Stimulated activated memory B cell treated with anti-CD40 and anti-IgM and Interleukin-4, amounts not matched to agents 10 μg/mL and 1 μg/mL and 100 μg/mL, for 72 hours (primary cell): ENCODE data around the gene KRTAP9-4.

ENCODE experiments used
- ATAC-seq: fragments of 150-1000 bp; cut with Tn5 transposase; 2 replicates; pipeline ENCODE4 v1.10.0; 2021
- H3K27ac Mint-ChIP-seq: one replicate; pipeline ENCODE4 v1.8.0; 2022; ENCODE audit warnings: mild to moderate bottlenecking, mixed read lengths
- H3K27me3 Mint-ChIP-seq: one replicate; pipeline ENCODE4 v1.8.0; 2022; ENCODE audit warnings: mixed read lengths
- H3K36me3 Mint-ChIP-seq: one replicate; pipeline ENCODE4 v1.8.0; 2022; ENCODE audit warnings: mixed read lengths
- H3K4me1 Mint-ChIP-seq: one replicate; pipeline ENCODE4 v1.8.0; 2022; ENCODE audit warnings: mixed read lengths
- H3K4me3 Mint-ChIP-seq: one replicate; pipeline ENCODE4 v1.8.0; 2022; ENCODE audit warnings: mild to moderate bottlenecking, moderate library complexity, mixed read lengths
- H3K9me3 Mint-ChIP-seq: one replicate; pipeline ENCODE4 v1.8.0; 2022; ENCODE audit warnings: mixed read lengths

KRTAP9-4 gene

DNA sequence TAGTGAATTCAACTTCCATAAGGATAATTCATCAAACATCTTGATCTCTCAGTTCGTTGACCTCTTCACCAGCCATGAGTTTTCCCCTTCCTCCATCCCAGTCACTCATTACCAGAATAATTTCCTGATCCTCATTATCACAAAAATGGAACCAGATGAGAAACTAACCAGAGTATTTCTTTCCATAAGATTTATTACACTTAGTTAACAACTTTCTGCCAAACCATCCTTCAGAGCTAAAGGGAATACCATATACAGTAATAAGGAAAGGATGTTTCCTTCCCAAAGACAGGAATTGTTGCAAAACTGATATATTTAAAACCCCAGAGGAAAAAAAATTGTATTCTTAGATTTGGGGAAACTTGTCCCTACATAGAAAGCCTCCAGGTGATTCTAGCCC is 44.5 kb downstream of the KRTAP9-4 start:
- H3K4me3 Mint-ChIP-seq = no peak overlapping the region

DNA sequence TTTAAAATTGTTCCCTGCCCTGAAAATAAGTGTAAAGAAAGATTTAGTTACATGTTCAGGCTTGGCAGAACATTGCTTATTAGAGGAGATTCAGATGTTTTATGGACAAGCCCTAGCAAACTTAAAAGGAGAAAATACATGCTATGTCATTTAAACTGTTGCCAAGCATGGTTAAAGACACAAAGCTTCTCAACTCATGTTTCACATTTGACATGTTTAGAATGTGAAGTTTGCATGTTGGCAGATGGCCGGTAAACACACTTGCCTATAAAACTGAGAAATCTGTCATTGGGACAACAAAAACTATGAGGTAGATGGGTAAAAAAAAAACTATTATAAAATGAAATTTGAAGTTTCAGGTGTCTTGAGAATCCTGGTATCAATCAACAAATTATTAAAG is 47.4 kb downstream of the KRTAP9-4 start:
- Mint-ChIP-seq H3K4me3 (no peak overlapping the region), H3K36me3 (no peaks in the 10 kb centered on the region)

More for the DNA sequence above, 44.5 kb downstream of the KRTAP9-4 start:
- peaks cover 2% of the 10 kb centered on the region for H3K4me1 Mint-ChIP-seq
- no peak for ATAC-seq
- no peaks in the 10 kb centered on the region for H3K9me3 Mint-ChIP-seq
- H3K36me3 Mint-ChIP-seq = no peaks in the 10 kb centered on the region
- H3K27ac Mint-ChIP-seq = no peak overlapping the region
- H3K27me3 Mint-ChIP-seq = peaks cover 22% of the 10 kb centered on the region

DNA sequence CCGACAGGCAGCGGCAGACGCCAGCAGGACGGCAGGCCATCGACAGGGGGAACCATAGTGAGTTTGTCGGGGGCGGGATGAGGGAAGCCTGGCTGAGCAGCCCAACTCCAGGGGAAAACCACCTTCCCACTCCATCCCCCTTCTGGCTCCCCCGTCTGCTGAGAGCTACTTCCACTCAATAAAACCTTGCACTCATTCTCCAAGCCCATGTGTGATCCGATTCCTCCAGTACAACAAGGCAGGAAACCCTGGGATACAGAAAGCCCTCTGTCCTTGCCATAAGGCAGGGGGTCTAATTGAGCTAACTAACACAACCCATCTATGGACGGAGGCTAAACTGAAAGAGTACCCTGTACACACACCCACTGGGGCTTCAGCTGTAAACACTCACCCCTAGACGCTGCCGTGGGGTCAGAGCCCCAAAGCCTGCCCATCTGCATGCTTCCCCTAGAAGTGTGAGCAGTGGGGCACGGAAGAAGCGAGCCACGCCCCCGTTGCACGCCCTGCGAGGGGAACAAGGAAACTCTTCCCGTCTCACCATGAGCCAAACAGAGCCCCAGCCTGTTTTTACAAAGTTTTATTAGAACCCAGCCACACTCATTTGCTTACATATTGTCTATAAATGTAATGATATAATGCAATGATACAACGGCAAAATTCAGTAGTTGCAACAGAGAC is 49.1 kb downstream of the KRTAP9-4 start:
- Mint-ChIP-seq H3K27ac (no peak overlapping the region), H3K27me3 (peaks cover 14% of the 10 kb centered on the region), H3K9me3 (no peaks in the 10 kb centered on the region), H3K36me3 (no peaks in the 10 kb centered on the region), H3K4me1 (peaks cover 2% of the 10 kb centered on the region), H3K4me3 (no peak overlapping the region)
- no peak for ATAC-seq

More for the DNA sequence above, 47.4 kb downstream of the KRTAP9-4 start:
- ATAC-seq = no peak
- peaks cover 23% of the 10 kb centered on the region for H3K27me3 Mint-ChIP-seq
- H3K9me3 Mint-ChIP-seq = no peaks in the 10 kb centered on the region
- H3K27ac Mint-ChIP-seq = no peak overlapping the region
- H3K4me1 Mint-ChIP-seq = no peaks in the 10 kb centered on the region
